Measurements from ENCODE around the gene OR8D2.

GRCh38 chr11:124320097-124320496, at the start of gene OR8D2:
- no peak for TF ChIP-seq SP1 (IDR thresholded peaks at IDR 0.05)
- no peak for TF ChIP-seq SP1 (CRISPR knock-in tag; IDR thresholded peaks at IDR 0.05)
- no peak for TF ChIP-seq REST (IDR thresholded peaks at IDR 0.05; ENCODE audit: borderline replicate concordance in 1 of 2, low read depth in 1 of 2, low read length in 2 of 2)
- TF ChIP-seq CTCF (CRISPR knock-in tag; IDR thresholded peaks at IDR 0.05), result no peak
- no peak for TF ChIP-seq MXI1 (IDR thresholded peaks at IDR 0.05; ENCODE audit: borderline replicate concordance, low read depth, low read length)
- no peak for TF ChIP-seq YY1 (IDR thresholded peaks at IDR 0.05; ENCODE audit: insufficient read depth, insufficient replicate concordance, low read depth, low read length)
- TF ChIP-seq ZNF564 (CRISPR knock-in tag; IDR thresholded peaks at IDR 0.05), result no peak
